Mesenteric fat pad (tissue), 1 donor: ENCODE results near the gene CBX2. TPM values are rescaled to one million over a fixed set of nuclear protein-coding genes. Genes with fewer than 3 reads are reported as not detected.
A peak's percentile ranks its signal among the peaks of the same experiment; 100 is the strongest.

Experiments
- DNase-seq: peaks from one replicate; pipeline ENCODE4 v3.0.0-alpha.2; 2020; ENCODE audit warnings: low spot score
- long read RNA-seq: library from polyadenylated mRNA; unstranded; transcript quantifications from one replicate; pipeline ENCODE4 v2.0.0, GENCODE V29; 2020
- total RNA-seq: library from RNA; stranded (reverse); fragmentation: NEBNext Ultra II Directional; extraction: Animal tissue kit (Norgen Biotek cat#: 25700); gene quantifications from one replicate; pipeline ENCODE4 v1.2.1, GENCODE V29; 2021
- donor health status: DM: yes; HTN: yes; CAD: no.

Gene CBX2
- 2.9 TPM for total RNA-seq
- long read RNA-seq, full-length matches to known transcripts, result 1 of 2 reads
- long read RNA-seq, partial matches to known transcripts, result 0 of 2 reads
- long read RNA-seq, other reads (novel, unspliced or antisense), result 1 of 2 reads

GRCh38 chr17:79777894-79778503 lies at the start of gene CBX2:
Gene CBX2 (plus strand): TSS chr17:79778148. CDS start chr17:79778236, 88 bp downstream.
- peak; percentile 93 for DNase-seq

- no peak for DNase-seq
Measured at GRCh38 chr17:79728169-79728907, 49.6 kb upstream of the CBX2 start.

- no peak for DNase-seq
Measured at GRCh38 chr17:79728908-79729471, 49.0 kb upstream of the CBX2 start.

- DNase-seq, result no peak
Measured at GRCh38 chr17:79729761-79730160, 48.2 kb upstream of the CBX2 start.

GRCh38 chr17:79730437-79730768 lies 47.5 kb upstream of the CBX2 start:
- no peak for DNase-seq

- no peak for DNase-seq
Measured at GRCh38 chr17:79730769-79731483, 47.0 kb upstream of the CBX2 start, which contains the start of gene ENPP7. Gene ENPP7 (plus strand): TSS chr17:79730943. CDS start chr17:79731140, 197 bp downstream.

GRCh38 chr17:79732254-79732653 lies 45.7 kb upstream of the CBX2 start:
- DNase-seq, result no peak

- no peak for DNase-seq
Measured at GRCh38 chr17:79732804-79733691, 44.9 kb upstream of the CBX2 start.

GRCh38 chr17:79733692-79734070 lies 44.3 kb upstream of the CBX2 start:
- no peak for DNase-seq

- DNase-seq, result no peak
Measured at GRCh38 chr17:79735096-79735495, 42.9 kb upstream of the CBX2 start.

GRCh38 chr17:79737046-79737921 lies 40.7 kb upstream of the CBX2 start:
- DNase-seq, result no peak

GRCh38 chr17:79737922-79738578 lies 39.9 kb upstream of the CBX2 start:
- no peak for DNase-seq

GRCh38 chr17:79738643-79739042 lies 39.3 kb upstream of the CBX2 start:
- DNase-seq, result no peak

- DNase-seq, result no peak
Measured at GRCh38 chr17:79739148-79740062, 38.5 kb upstream of the CBX2 start.

- DNase-seq, result no peak
Measured at GRCh38 chr17:79740413-79740812, 37.5 kb upstream of the CBX2 start.

GRCh38 chr17:79741401-79741750 lies 36.6 kb upstream of the CBX2 start:
- DNase-seq, result no peak

- DNase-seq, result peak; percentile 93
Measured at GRCh38 chr17:79741751-79742588, 36.0 kb upstream of the CBX2 start.
